ENCODE data around the gene MYZAP.

MYZAP gene

DNA sequence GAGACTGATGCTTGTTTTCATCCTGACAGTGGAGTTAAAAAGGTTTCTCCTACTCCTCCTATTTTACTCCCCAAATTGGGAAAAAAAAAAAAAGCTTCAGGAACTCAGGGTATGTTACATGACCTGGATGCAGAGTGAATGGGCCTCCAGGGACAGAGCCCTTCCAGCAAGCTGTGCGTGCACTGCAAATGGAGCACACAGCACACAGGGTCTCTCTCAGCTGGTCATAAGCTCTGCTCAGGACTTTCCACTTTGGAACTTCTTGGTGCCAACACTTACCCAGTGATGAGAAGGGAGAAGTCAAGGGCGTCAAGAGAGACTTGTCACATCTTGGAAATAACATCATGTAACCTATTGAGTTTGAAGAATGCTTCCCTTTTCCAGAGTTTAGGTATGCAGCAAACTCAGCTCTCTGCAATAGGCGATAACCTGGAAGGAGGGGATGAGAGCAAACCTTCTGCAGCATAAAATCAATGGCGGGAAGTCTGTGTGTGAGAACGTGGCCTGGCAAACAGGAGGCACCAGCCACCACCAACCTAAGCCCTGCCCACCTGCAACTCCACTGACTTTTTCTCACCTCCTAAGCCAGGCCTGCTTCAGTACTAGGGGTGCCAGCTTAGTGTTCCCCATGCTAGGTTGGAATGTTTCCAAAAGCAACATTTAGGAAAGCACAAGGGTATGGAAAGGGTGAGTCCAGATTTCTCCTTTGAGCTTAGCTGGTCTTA lies 39.8 kb downstream of the MYZAP start:
- DNase-seq: no peak

GRCh38 chr15:57634290-57634689 lies 42.6 kb downstream of the MYZAP start:
- DNase-seq: no peak

DNA sequence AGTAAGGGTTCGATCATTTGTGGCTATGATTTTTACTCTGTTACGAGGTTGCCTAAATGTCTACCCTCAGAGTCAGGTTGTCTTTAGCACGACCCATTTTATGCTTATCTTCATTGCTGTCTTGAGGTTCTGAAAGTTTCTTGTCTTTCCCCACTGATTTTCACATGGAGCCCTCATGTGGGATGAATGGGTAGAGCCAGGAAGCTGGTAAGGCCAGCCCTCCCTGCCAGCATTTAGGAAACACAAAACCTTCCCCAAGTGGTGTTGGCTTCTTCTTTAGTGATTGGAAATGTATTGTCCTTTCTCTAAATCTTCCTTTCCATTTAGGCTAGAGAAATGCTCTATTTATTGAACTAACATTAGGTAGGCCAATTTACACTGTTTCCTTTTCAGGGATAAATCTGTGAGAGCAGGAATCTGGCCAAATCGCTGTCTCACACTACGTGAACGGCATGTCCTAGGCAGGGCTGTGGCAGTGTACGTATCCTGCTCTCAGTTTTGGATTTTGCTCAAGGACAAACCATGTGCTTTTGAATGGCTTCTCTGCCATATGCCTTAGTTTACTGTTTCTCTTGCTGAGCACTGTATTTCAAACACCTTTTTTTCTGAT lies 43.7 kb downstream of the MYZAP start:
- no peak for DNase-seq

GRCh38 chr15:57637846-57638245 lies 46.1 kb downstream of the MYZAP start:
- no peak for DNase-seq

- no peak for DNase-seq
These were observed 47.6 kb downstream of the MYZAP start for GRCh38 chr15:57639306-57639705.

- DNase-seq: no peak
These were observed 49.4 kb downstream of the MYZAP start for GRCh38 chr15:57640930-57641682.

GRCh38 chr15:57643826-57644225 lies 52.1 kb downstream of the MYZAP start:
- DNase-seq: no peak

GRCh38 chr15:57646087-57646486 lies 54.4 kb downstream of the MYZAP start:
- DNase-seq: no peak

DNA sequence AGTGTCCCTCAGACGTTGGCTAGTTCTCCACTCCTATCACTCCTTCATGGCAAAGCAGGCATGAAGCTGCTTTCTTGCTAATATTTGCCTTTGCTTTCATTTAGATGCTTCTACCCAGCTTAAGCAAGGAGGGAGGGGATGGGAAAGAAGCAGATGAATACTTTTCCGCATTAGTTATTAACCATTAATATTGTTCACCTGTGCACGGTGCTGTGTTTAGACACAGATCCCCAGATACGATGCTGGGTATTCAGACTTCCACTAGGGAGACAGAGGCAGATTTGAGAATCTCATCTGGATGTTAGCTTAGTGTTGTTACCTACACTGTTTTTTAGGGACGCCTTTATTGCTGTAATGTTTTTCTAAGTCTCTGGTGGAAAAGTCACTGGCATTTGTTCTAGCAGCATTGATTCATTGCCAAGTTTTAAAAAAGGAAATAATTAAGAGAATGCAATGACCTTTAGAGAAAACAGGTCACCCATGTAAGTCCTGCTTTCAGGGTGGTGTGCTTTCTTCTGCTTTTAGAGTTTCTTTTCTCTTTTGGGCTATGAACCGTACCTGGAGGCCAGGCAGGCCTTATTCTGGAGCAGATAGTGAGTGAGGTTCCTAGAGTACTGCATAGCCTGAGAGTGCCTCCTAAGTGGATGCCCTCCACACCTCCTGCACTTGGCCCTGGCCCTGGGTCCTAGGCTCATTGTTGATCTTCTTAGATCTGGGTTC lies 55.5 kb downstream of the MYZAP start:
- no peak for DNase-seq

DNA sequence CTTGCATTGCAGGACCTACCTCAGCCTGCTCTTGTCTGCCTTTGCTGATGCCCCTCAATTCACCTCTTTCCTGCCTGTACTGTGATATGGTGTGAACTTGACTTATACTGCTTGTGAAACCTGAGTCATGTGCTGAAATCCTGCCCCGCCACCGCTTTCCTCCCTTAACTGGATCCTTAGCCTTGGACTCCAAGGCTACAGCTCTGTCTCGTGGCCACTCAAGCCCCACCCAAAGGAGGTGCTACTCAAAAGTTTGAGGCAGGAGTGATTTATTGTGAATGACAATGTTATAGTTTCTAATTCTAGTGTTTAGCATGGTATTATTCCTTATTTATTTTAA lies 56.1 kb downstream of the MYZAP start:
- DNase-seq: no peak

DNA sequence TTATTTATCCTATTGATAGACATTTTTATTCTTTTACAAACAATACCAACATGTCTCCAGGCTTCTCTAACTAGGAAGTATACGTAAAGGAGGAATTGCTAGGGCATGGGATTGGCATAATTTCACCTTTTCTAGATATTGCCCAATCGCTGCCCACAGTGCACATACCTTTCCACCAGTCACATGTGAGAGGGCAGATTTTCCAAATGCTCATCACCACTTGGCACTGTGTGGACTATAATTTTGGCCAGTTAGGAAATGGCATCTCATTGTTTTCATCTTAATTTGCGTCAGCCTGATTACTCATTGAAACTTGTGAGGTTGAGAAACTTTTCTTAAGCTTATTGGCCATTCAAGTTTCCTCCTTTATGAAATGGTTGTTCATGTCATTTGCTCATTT lies 57.4 kb downstream of the MYZAP start:
- no peak for DNase-seq

GRCh38 chr15:57651445-57651844 lies 59.7 kb downstream of the MYZAP start:
- no peak for DNase-seq

DNA sequence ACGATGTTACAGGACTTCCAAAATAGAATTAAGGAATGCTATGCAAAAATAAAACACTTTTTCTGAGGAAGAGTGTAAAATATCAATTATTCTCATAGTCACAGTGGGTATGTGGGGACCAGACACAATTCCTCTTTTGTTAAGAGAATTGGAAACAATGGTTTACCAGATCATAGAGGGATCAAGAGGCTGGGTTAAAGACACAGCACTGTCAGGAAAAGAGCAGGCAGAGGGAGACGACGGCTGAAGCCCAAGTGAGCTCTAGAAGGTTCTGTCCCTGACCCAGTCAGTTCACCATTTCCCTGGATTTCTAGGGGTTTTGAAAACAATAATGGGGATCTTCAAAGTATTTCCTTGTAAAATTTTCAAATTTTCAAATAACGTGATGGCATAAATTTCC lies 60.8 kb downstream of the MYZAP start:
- no peak for DNase-seq

GRCh38 chr15:57654153-57654852 lies 62.6 kb downstream of the MYZAP start:
- DNase-seq: no peak

DNA sequence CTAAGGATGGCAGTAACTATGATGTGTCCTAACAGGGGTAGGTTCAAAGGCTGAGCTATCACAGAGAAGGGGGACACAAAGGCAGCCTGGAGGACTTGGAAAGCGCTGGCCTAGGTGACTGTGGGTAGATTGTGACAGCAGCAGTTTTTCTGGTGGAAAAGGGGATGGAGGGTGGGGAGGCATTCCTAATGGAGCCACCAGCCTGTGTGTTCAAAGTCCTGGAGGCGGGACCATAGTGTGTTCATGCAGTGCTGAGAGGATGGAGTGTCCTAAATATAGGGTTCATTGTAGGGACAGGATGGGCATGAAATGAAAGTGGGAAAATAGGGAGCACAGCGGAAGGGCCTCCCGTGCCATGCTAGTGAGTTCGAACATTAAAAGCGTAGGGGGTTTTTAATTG lies 63.3 kb downstream of the MYZAP start:
- DNase-seq: no peak

GRCh38 chr15:57655809-57656208 lies 64.1 kb downstream of the MYZAP start:
- DNase-seq: no peak

- no peak for DNase-seq
These were observed 64.7 kb downstream of the MYZAP start for GRCh38 chr15:57656434-57656833.

DNA sequence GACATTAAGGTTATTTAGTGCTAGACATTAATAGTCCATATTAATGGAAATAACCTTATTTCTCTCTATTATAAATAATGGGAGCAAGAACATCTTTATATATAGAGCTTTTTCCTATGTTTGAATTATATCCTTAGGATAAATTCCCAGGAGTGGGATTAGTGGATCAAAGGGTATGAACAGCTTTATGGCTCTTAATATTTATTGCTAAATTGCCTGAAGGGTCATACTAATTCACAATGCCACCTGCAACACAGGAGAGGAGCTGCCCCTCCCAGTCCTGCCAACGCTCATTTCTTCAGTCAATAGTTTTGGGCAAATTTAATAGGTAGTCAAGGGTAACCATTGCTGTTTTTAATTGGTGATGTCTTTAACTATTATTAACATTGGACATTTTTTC lies 65.9 kb downstream of the MYZAP start:
- no peak for DNase-seq

- DNase-seq: no peak
These were observed 70.5 kb downstream of the MYZAP start for GRCh38 chr15:57662091-57662744.

DNA sequence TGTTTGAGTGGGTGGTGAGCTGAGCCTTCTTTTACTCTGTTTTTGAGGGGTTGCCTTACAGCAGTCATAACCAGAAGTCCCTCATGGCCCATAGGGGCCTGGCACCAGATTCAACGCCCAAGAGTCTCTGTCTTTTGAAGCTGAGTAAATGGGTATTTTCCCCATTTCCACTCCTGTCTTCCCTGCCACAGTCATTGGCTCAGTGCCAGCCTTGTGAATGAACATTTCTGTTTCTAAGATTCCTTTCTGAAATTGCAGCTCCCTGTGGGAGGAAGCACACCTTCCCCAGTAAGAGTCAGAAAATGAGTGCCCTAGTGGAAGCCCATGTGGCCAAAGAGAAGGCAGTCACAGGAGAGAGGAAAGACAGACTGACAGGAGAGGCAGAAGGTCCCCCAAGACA lies 71.1 kb downstream of the MYZAP start:
- no peak for DNase-seq

GRCh38 chr15:57663262-57663661 lies 71.6 kb downstream of the MYZAP start:
- DNase-seq: no peak

DNA sequence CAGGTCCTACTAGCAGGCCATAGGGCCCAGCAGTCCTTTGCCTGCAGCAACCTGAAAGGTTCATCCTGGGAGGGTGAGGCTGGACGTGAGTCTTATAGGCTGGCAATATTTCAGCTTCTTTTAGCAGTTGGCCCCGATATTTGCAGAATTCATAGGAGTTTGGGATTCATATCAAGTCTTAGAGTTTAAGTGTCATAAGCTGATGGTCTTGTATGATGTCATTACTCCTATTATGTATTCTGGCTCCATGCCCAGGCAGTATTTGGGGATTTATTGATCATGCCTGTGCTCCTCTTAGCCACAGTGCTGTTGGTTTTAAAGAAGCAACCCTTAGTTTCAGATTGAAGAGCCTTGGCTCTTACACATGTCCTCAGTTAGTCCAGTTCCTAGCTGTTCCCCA lies 73.5 kb downstream of the MYZAP start:
- no peak for DNase-seq

GRCh38 chr15:57665939-57666338 lies 74.2 kb downstream of the MYZAP start:
- no peak for DNase-seq

Data from activated CD4-positive, CD25-positive, alpha-beta regulatory T cell treated with anti-CD3 and anti-CD28 coated beads, Interleukin-2, amount 50 U/mL, for 72 hours (primary cell).